Neural cell (in vitro differentiated cells): Measurements from ENCODE around the gene DBX1.

Source experiments
- EP300 ChIP-seq: fragments of 450-650 bp; conservative IDR thresholded peaks from 2 replicates; pipeline ENCODE4 v1.6.1; 2014; ENCODE audit warnings: antibody characterized with exemption, mild to moderate bottlenecking, moderate library complexity; ENCODE audit not compliant: poor library complexity, severe bottlenecking
- EZH2 ChIP-seq: fragments of 200-600, 300-800 bp; shearing (Covaris generic), sonication (generic); IDR thresholded peaks from 2 replicates; pipeline ENCODE4 v1.6.1; 2014; ENCODE audit warnings: antibody characterized with exemption, low read length, borderline replicate concordance, mild to moderate bottlenecking; ENCODE audit not compliant: insufficient read depth, poor library complexity, severe bottlenecking
- MXI1 ChIP-seq: fragments of 450-650 bp; conservative IDR thresholded peaks from 2 replicates; pipeline ENCODE4 v1.6.1; 2014; ENCODE audit warnings: antibody characterized with exemption, mild to moderate bottlenecking; ENCODE audit not compliant: poor library complexity, severe bottlenecking
- POLR2AphosphoS5 ChIP-seq: IDR thresholded peaks from 2 replicates; pipeline ENCODE4 v1.6.1; 2012
- RAD21 ChIP-seq: fragments of 450-650 bp; conservative IDR thresholded peaks from 2 replicates; pipeline ENCODE4 v1.6.1; 2014; ENCODE audit warnings: antibody characterized with exemption, mild to moderate bottlenecking, moderate library complexity
- TF ChIP-seq, protein P1 (sequence below): fragments of 450-650 bp; IDR thresholded peaks from 2 replicates; pipeline ENCODE4 v1.5.1; 2014; ENCODE audit warnings: antibody characterized with exemption, mild to moderate bottlenecking, moderate library complexity; ENCODE audit not compliant: poor library complexity, severe bottlenecking
- TF ChIP-seq, protein P2 (sequence below): IDR thresholded peaks from 2 replicates; pipeline ENCODE4 v1.6.1; 2012; ENCODE audit warnings: borderline replicate concordance

DNA sequence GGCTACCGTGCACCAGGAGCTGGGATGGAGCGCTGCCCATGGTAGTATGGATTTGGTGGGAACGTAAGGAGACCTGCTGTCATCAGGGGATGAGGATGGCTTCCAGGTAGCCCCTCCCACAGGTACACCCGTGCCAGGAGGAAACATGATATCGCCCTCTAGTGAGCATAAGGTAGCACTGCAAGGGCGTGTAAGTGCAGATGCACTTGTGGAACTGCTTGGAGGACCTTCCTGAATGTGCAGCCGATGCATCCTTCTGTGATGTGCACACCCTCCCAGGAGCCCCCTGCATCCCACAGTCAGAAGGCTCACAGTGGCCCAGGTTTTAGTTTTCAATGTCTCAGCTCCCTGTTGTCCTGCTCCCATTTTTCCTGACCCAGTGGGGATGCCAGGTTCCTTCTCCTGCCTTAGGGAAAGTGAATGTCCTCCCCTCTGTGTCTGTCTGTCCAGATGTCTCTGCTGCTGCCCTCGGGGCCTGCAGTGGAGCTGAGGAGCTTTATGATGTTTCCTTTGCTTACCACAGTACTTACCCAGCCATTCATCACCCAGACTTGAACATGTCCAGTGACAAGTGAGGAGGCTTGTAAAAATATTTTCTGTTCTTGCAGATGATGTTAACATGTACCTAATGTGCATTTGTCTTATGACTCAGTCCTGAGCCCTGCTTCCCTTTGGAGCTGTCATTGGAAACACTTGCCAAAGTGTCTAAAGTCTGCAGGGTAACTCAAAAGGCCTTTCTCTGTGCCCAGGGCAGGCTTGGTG lies 49.2 kb downstream of the DBX1 start:
- TF ChIP-seq EZH2 = no peak
- TF ChIP-seq, protein P1, sequence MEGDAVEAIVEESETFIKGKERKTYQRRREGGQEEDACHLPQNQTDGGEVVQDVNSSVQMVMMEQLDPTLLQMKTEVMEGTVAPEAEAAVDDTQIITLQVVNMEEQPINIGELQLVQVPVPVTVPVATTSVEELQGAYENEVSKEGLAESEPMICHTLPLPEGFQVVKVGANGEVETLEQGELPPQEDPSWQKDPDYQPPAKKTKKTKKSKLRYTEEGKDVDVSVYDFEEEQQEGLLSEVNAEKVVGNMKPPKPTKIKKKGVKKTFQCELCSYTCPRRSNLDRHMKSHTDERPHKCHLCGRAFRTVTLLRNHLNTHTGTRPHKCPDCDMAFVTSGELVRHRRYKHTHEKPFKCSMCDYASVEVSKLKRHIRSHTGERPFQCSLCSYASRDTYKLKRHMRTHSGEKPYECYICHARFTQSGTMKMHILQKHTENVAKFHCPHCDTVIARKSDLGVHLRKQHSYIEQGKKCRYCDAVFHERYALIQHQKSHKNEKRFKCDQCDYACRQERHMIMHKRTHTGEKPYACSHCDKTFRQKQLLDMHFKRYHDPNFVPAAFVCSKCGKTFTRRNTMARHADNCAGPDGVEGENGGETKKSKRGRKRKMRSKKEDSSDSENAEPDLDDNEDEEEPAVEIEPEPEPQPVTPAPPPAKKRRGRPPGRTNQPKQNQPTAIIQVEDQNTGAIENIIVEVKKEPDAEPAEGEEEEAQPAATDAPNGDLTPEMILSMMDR = peak; percentile 73
- TF ChIP-seq, protein P2, sequence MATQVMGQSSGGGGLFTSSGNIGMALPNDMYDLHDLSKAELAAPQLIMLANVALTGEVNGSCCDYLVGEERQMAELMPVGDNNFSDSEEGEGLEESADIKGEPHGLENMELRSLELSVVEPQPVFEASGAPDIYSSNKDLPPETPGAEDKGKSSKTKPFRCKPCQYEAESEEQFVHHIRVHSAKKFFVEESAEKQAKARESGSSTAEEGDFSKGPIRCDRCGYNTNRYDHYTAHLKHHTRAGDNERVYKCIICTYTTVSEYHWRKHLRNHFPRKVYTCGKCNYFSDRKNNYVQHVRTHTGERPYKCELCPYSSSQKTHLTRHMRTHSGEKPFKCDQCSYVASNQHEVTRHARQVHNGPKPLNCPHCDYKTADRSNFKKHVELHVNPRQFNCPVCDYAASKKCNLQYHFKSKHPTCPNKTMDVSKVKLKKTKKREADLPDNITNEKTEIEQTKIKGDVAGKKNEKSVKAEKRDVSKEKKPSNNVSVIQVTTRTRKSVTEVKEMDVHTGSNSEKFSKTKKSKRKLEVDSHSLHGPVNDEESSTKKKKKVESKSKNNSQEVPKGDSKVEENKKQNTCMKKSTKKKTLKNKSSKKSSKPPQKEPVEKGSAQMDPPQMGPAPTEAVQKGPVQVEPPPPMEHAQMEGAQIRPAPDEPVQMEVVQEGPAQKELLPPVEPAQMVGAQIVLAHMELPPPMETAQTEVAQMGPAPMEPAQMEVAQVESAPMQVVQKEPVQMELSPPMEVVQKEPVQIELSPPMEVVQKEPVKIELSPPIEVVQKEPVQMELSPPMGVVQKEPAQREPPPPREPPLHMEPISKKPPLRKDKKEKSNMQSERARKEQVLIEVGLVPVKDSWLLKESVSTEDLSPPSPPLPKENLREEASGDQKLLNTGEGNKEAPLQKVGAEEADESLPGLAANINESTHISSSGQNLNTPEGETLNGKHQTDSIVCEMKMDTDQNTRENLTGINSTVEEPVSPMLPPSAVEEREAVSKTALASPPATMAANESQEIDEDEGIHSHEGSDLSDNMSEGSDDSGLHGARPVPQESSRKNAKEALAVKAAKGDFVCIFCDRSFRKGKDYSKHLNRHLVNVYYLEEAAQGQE = no peak
- peak; percentile 66 for TF ChIP-seq RAD21
- no peak for TF ChIP-seq MXI1
- no peak for TF ChIP-seq POLR2AphosphoS5
- no peak for TF ChIP-seq EP300
